SU-DHL-6 (cell line): ENCODE results near the gene TBC1D5.

Experiments used
- EZH2phosphoT487 ChIP-seq: fragments of 200-600 bp; sonication (generic), shearing (Covaris generic); conservative IDR thresholded peaks from 2 replicates; pipeline ENCODE4 v1.6.1; 2018; ENCODE audit warnings: mild to moderate bottlenecking, antibody characterized with exemption, low read length, moderate library complexity, mixed read lengths
- TF ChIP-seq, protein P1 (sequence below): fragments of 200-600 bp; sonication (generic); IDR thresholded peaks from one replicate; pipeline ENCODE4 v1.5.1; 2017; ENCODE audit warnings: antibody characterized with exemption, mild to moderate bottlenecking, low read length, moderate library complexity; ENCODE audit not compliant: insufficient read depth, poor library complexity, severe bottlenecking

DNA sequence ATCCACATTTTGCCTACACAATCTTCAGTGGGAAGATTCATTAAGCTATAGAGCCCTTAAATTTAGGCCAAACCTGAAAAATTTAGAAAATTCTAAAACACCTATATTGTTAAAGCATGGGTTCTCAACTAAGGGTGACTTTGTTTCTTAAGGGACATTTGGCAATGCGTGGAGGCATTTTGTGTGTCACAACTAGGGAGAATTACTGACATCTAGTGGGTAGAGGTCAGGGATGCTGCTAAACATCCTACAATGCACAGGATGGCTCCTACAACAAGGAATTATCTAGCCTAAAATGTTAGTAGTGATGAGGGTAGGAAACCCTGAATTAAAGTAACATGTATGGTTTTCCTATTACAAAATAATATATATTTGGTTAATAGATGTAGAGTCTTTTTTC, 55.8 kb downstream of the TBC1D5 start:
- TF ChIP-seq, protein P1, sequence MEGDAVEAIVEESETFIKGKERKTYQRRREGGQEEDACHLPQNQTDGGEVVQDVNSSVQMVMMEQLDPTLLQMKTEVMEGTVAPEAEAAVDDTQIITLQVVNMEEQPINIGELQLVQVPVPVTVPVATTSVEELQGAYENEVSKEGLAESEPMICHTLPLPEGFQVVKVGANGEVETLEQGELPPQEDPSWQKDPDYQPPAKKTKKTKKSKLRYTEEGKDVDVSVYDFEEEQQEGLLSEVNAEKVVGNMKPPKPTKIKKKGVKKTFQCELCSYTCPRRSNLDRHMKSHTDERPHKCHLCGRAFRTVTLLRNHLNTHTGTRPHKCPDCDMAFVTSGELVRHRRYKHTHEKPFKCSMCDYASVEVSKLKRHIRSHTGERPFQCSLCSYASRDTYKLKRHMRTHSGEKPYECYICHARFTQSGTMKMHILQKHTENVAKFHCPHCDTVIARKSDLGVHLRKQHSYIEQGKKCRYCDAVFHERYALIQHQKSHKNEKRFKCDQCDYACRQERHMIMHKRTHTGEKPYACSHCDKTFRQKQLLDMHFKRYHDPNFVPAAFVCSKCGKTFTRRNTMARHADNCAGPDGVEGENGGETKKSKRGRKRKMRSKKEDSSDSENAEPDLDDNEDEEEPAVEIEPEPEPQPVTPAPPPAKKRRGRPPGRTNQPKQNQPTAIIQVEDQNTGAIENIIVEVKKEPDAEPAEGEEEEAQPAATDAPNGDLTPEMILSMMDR = no peak
- TF ChIP-seq EZH2phosphoT487 = no peak
